Breast epithelium (tissue), 4 donors: ENCODE measurements around the gene ADAMTS2. TPM values are rescaled to one million over a fixed set of nuclear protein-coding genes. Genes with fewer than 3 reads are reported as not detected.

ENCODE experiments used
- DNase-seq, 2 donors: peaks; one replicate each; pipeline ENCODE4 v3.0.0-alpha.2; 2019; ENCODE audit warnings: low spot score in 2 of 2
- H3K27ac ChIP-seq, 2 donors: fragments of 200-600 bp; sonication (generic) in 1 of 2; one replicate each; pipeline ENCODE4 v1.5.1; 2016 to 2019; ENCODE audit warnings: mild to moderate bottlenecking in 1 of 2
- H3K27me3 ChIP-seq, 2 donors: fragments of 200-600 bp; sonication (generic) in 1 of 2; one replicate each; pipeline versions ENCODE4 v1.5.1 to v1.6.0; 2017 to 2019; ENCODE audit warnings: control low read depth in 1 of 2, mild to moderate bottlenecking in 1 of 2
- H3K36me3 ChIP-seq: fragments of 200-600 bp; one replicate; pipeline ENCODE4 v1.5.1; 2019
- H3K4me1 ChIP-seq, 2 donors: fragments of 200-600 bp; sonication (generic); one replicate each; pipeline ENCODE4 v1.5.1; 2016 to 2019; ENCODE audit warnings: control low read depth in 1 of 2
- H3K4me3 ChIP-seq, 3 donors: fragments of 200-600 bp; sonication (generic); 1 replicate in 2 of 3; 2 replicates in 1 of 3; pipeline ENCODE4 v1.5.1; 2016 to 2019; ENCODE audit warnings: mild to moderate bottlenecking in 3 of 3, moderate library complexity in 2 of 3
- H3K9me3 ChIP-seq, 2 donors: fragments of 200-600 bp; sonication (generic) in 1 of 2; one replicate each; pipeline ENCODE4 v1.5.1; 2016 to 2019; ENCODE audit warnings: control low read depth in 1 of 2
- CTCF ChIP-seq, 3 donors: fragments of 450-650 bp; IDR thresholded peaks; one replicate each; pipeline ENCODE4 v1.5.1; 2016 to 2017; ENCODE audit warnings: antibody characterized with exemption in 3 of 3, mild to moderate bottlenecking in 3 of 3, moderate library complexity in 3 of 3
- POLR2A ChIP-seq: fragments of 450-650 bp; IDR thresholded peaks from one replicate; pipeline ENCODE4 v1.6.1; 2016; ENCODE audit warnings: antibody characterized with exemption, mild to moderate bottlenecking, moderate library complexity
- POLR2AphosphoS5 ChIP-seq, 3 donors: sonication (generic); formaldehyde crosslinking; IDR thresholded peaks; one replicate each; pipeline ENCODE4 v1.6.1; 2017; ENCODE audit warnings: antibody characterized with exemption in 3 of 3
- intact Hi-C: fragments of 100-400 bp; cut with DNase I; formaldehyde crosslinking; loops from one replicate; pipeline ENCODE4 v1.15.1; 2023; ENCODE audit warnings: low total_unique reads
- total RNA-seq, 3 donors: library from RNA; depleted of rRNA; stranded (reverse); fragments of >200 nt; gene quantifications; one replicate each; pipeline ENCODE4 v1.1.0, GENCODE V29; 2016

ADAMTS2 gene
- total RNA-seq, 3 donors from 2014 or later: 11.3 to 51.8 (median 19.7) TPM

GRCh38 chr5:179233909-179234562, 111.2 kb downstream of the ADAMTS2 start:
- Histone ChIP-seq H3K27me3 (no peaks in the 10 kb centered on the region), H3K27ac (no peak overlapping the region), H3K4me1 (no peaks in the 10 kb centered on the region), H3K4me3 (no peak overlapping the region), H3K9me3 (peaks cover 0 to 12% of the 10 kb centered on the region in 2 donors), H3K36me3 (no peaks in the 10 kb centered on the region)
- peak in 1 of 2 donors; percentile 44 for DNase-seq
- no peak for TF ChIP-seq POLR2AphosphoS5 (IDR thresholded peaks at IDR 0.05)
- no peak for TF ChIP-seq POLR2A
- TF ChIP-seq CTCF (IDR thresholded peaks at IDR 0.05): no peak
- intact Hi-C loops: no loop called here

- DNase-seq: peak in 1 of 2 donors; percentile 42
- Histone ChIP-seq H3K4me1 (no peaks in the 10 kb centered on the region), H3K4me3 (no peak overlapping the region), H3K36me3 (no peaks in the 10 kb centered on the region), H3K27ac (no peak overlapping the region), H3K27me3 (no peaks in the 10 kb centered on the region), H3K9me3 (peaks cover 0 to 9% of the 10 kb centered on the region in 2 donors)
- intact Hi-C loops: no loop called here
- no peak for TF ChIP-seq POLR2AphosphoS5 (IDR thresholded peaks at IDR 0.05)
- TF ChIP-seq POLR2A: no peak
- TF ChIP-seq CTCF (IDR thresholded peaks at IDR 0.05): no peak
These were observed 113.0 kb downstream of the ADAMTS2 start for GRCh38 chr5:179232091-179232735.

GRCh38 chr5:179231309-179231708, 114.0 kb downstream of the ADAMTS2 start:
- no peaks in the 10 kb centered on the region for H3K36me3 ChIP-seq
- peaks cover 0 to under 1% of the 10 kb centered on the region in 2 donors for H3K9me3 ChIP-seq
- no peak for DNase-seq
- TF ChIP-seq CTCF (IDR thresholded peaks at IDR 0.05) (no peak), POLR2A (no peak), POLR2AphosphoS5 (IDR thresholded peaks at IDR 0.05) (no peak)
- intact Hi-C loops: no loop called here
- H3K27ac ChIP-seq: no peak overlapping the region
- H3K4me3 ChIP-seq: no peak overlapping the region
- no peaks in the 10 kb centered on the region for H3K27me3 ChIP-seq
- H3K4me1 ChIP-seq: no peaks in the 10 kb centered on the region

GRCh38 chr5:179230061-179230461, 115.2 kb downstream of the ADAMTS2 start:
- Histone ChIP-seq H3K27me3 (no peaks in the 10 kb centered on the region), H3K4me1 (no peaks in the 10 kb centered on the region), H3K27ac (no peak overlapping the region), H3K4me3 (no peak overlapping the region), H3K9me3 (no peaks in the 10 kb centered on the region), H3K36me3 (no peaks in the 10 kb centered on the region)
- intact Hi-C loops: no loop called here
- no peak for TF ChIP-seq POLR2A
- no peak for TF ChIP-seq POLR2AphosphoS5 (IDR thresholded peaks at IDR 0.05)
- TF ChIP-seq CTCF (IDR thresholded peaks at IDR 0.05): no peak
- peak in 1 of 2 donors; percentile 38 for DNase-seq

GRCh38 chr5:179229331-179229831, 115.9 kb downstream of the ADAMTS2 start:
- Histone ChIP-seq H3K27me3 (no peaks in the 10 kb centered on the region), H3K27ac (no peak overlapping the region), H3K9me3 (no peaks in the 10 kb centered on the region), H3K4me1 (no peaks in the 10 kb centered on the region), H3K4me3 (no peak overlapping the region), H3K36me3 (no peaks in the 10 kb centered on the region)
- DNase-seq: peak in 1 of 2 donors; percentile 34
- no peak for TF ChIP-seq CTCF (IDR thresholded peaks at IDR 0.05)
- no peak for TF ChIP-seq POLR2A
- TF ChIP-seq POLR2AphosphoS5 (IDR thresholded peaks at IDR 0.05): no peak
- intact Hi-C loops: no loop called here
